Natural killer cell treated with Interleukin-12 subunit alpha and Interleukin-12 subunit beta and Interleukin-15 and Interleukin-18, amount 100 ng/mL, for 72 hours (primary cell): ENCODE measurements around the gene TOPBP1. TPM values are rescaled to one million over a fixed set of nuclear protein-coding genes. Genes with fewer than 3 reads are reported as not detected.
A peak's percentile ranks its signal among the peaks of the same experiment; 100 is the strongest.

Experiments
- ATAC-seq, 2 donors: fragments of 150-1000 bp; cut with Tn5 transposase in 1 of 2; sonication (Bioruptor Pico), chemical (Tn5 transposase) in 1 of 2; 2 replicates each; pipeline ENCODE4 v1.10.0; 2021
- DNase-seq: peaks from one replicate; pipeline ENCODE4 v3.0.0; 2022; ENCODE audit warnings: low spot score
- H3K27ac Mint-ChIP-seq, 2 donors: 1 replicate in 1 of 2; 2 replicates in 1 of 2; pipeline ENCODE4 v1.8.0; 2022; ENCODE audit warnings: mixed read lengths in 2 of 2, mild to moderate bottlenecking in 1 of 2, moderate library complexity in 1 of 2
- H3K27me3 Mint-ChIP-seq, 2 donors: 1 replicate in 1 of 2; 2 replicates in 1 of 2; pipeline ENCODE4 v1.8.0; 2022; ENCODE audit warnings: mixed read lengths in 2 of 2
- H3K36me3 Mint-ChIP-seq: one replicate; pipeline ENCODE4 v1.8.0; 2022; ENCODE audit warnings: mixed read lengths
- H3K4me1 Mint-ChIP-seq, 2 donors: 1 replicate in 1 of 2; 2 replicates in 1 of 2; pipeline ENCODE4 v1.8.0; 2022; ENCODE audit warnings: low read depth in 2 of 2, mixed read lengths in 2 of 2, mild to moderate bottlenecking in 1 of 2
- H3K4me3 Mint-ChIP-seq: one replicate; pipeline ENCODE4 v1.8.0; 2022; ENCODE audit warnings: mixed read lengths
- H3K9me3 Mint-ChIP-seq: 2 replicates; pipeline ENCODE4 v1.8.0; 2022; ENCODE audit warnings: mixed read lengths
- total RNA-seq, 2 donors: library from RNA; stranded (reverse); gene quantifications; one replicate each; pipeline ENCODE4 v1.2.3, GENCODE V29; 2022

The TOPBP1 gene
- total RNA-seq, 2 donors from 2014 or later = 69.3 to 106 TPM

- H3K36me3 Mint-ChIP-seq = peaks cover 16% of the 10 kb centered on the region
- ATAC-seq = no peak
Observed at GRCh38 chr3:133610031-133610430, 51.7 kb downstream of the TOPBP1 start.

DNA sequence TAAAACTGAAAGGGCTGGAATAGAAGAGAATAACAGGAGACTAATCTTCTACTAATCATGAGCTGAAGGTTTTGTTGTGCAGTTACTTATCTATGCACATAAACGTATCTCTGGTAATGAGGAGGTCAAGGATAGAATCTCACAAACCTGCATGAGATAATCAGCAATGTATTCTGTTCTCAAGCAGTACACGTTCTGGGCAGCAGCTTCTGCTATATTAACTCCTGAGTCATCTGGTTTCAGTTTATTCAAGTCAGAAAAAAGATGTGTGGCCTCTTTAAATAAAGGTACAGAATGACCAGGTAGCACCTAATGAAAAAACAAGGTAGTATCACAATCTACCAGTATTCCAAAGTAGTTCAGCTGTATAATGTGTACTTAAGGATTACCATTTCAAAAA lies 53.4 kb downstream of the TOPBP1 start:
- H3K4me3 Mint-ChIP-seq = no peak overlapping the region
- no peak for DNase-seq
- ATAC-seq = no peak
- H3K4me1 Mint-ChIP-seq = no peaks in the 10 kb centered on the region
- H3K9me3 Mint-ChIP-seq = no peaks in the 10 kb centered on the region
- H3K27ac Mint-ChIP-seq = no peak overlapping the region
- no peaks in the 10 kb centered on the region for H3K27me3 Mint-ChIP-seq
- peaks cover 14% of the 10 kb centered on the region for H3K36me3 Mint-ChIP-seq

More at GRCh38 chr3:133610031-133610430, 51.7 kb downstream of the TOPBP1 start:
- Mint-ChIP-seq H3K4me1 (no peaks in the 10 kb centered on the region), H3K4me3 (no peak overlapping the region), H3K27ac (no peak overlapping the region), H3K27me3 (no peaks in the 10 kb centered on the region), H3K9me3 (no peaks in the 10 kb centered on the region)
- no peak for DNase-seq

GRCh38 chr3:133607816-133608215 lies 53.9 kb downstream of the TOPBP1 start:
- H3K9me3 Mint-ChIP-seq = no peaks in the 10 kb centered on the region
- no peak overlapping the region for H3K27ac Mint-ChIP-seq
- no peak for DNase-seq
- no peaks in the 10 kb centered on the region for H3K27me3 Mint-ChIP-seq
- H3K36me3 Mint-ChIP-seq = peaks cover 9% of the 10 kb centered on the region
- no peaks in the 10 kb centered on the region for H3K4me1 Mint-ChIP-seq
- no peak for ATAC-seq
- no peak overlapping the region for H3K4me3 Mint-ChIP-seq

GRCh38 chr3:133606902-133607301 lies 54.8 kb downstream of the TOPBP1 start:
- Mint-ChIP-seq H3K4me3 (no peak overlapping the region), H3K36me3 (peaks cover 9% of the 10 kb centered on the region), H3K27ac (no peak overlapping the region), H3K27me3 (no peaks in the 10 kb centered on the region), H3K9me3 (no peaks in the 10 kb centered on the region), H3K4me1 (no peaks in the 10 kb centered on the region)
- ATAC-seq = no peak
- no peak for DNase-seq

- peaks cover 9% of the 10 kb centered on the region for H3K36me3 Mint-ChIP-seq
Observed at GRCh38 chr3:133606342-133606741, 55.4 kb downstream of the TOPBP1 start.

GRCh38 chr3:133600572-133601081 lies 61.1 kb downstream of the TOPBP1 start:
- Mint-ChIP-seq H3K27ac (no peak overlapping the region), H3K4me1 (no peaks in the 10 kb centered on the region), H3K9me3 (no peaks in the 10 kb centered on the region), H3K27me3 (no peaks in the 10 kb centered on the region), H3K36me3 (peaks cover 7% of the 10 kb centered on the region), H3K4me3 (no peak overlapping the region)
- no peak for DNase-seq
- no peak for ATAC-seq

More at GRCh38 chr3:133606342-133606741, 55.4 kb downstream of the TOPBP1 start:
- no peaks in the 10 kb centered on the region for H3K4me1 Mint-ChIP-seq
- ATAC-seq (no peak), DNase-seq (no peak)
- H3K4me3 Mint-ChIP-seq = no peak overlapping the region
- no peaks in the 10 kb centered on the region for H3K9me3 Mint-ChIP-seq
- no peak overlapping the region for H3K27ac Mint-ChIP-seq
- H3K27me3 Mint-ChIP-seq = no peaks in the 10 kb centered on the region

DNA sequence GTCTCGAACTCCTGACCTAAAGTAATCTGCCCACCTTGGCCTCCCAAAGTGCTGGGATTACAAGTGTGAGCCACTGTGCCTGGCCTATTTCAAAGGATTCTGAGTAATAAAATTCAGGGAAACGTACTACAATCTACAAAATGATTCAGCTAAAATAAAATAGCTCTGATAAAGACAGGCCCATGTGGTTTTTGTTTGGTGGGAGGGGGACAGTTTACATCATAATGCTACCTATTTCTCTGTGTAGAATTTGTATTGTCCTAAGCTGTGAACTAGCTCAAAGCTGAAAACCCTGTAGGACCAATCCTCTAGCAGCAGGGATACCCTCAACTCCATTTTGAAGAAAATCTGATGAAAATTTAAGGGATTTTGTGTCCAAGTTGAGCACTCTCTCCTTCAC lies 62.5 kb downstream of the TOPBP1 start:
- Mint-ChIP-seq H3K4me3 (no peak overlapping the region), H3K27me3 (no peaks in the 10 kb centered on the region), H3K27ac (no peak overlapping the region), H3K36me3 (peaks cover 7% of the 10 kb centered on the region), H3K4me1 (peaks cover 0 to 6% of the 10 kb centered on the region in 2 donors), H3K9me3 (no peaks in the 10 kb centered on the region)
- ATAC-seq (no peak), DNase-seq (no peak)

- Mint-ChIP-seq H3K4me3 (no peak overlapping the region), H3K27me3 (no peaks in the 10 kb centered on the region)
Observed at GRCh38 chr3:133598405-133598804, 63.3 kb downstream of the TOPBP1 start.

GRCh38 chr3:133595341-133595740 lies 66.4 kb downstream of the TOPBP1 start:
- H3K27ac Mint-ChIP-seq = no peak overlapping the region

More at GRCh38 chr3:133598405-133598804, 63.3 kb downstream of the TOPBP1 start:
- Mint-ChIP-seq H3K27ac (peak overlapping the region in 1 of 2 donors; percentile 17), H3K4me1 (peaks cover under 1 to 6% of the 10 kb centered on the region in 2 donors), H3K36me3 (peaks cover 7% of the 10 kb centered on the region), H3K9me3 (no peaks in the 10 kb centered on the region)
- DNase-seq = no peak
- no peak for ATAC-seq

DNA sequence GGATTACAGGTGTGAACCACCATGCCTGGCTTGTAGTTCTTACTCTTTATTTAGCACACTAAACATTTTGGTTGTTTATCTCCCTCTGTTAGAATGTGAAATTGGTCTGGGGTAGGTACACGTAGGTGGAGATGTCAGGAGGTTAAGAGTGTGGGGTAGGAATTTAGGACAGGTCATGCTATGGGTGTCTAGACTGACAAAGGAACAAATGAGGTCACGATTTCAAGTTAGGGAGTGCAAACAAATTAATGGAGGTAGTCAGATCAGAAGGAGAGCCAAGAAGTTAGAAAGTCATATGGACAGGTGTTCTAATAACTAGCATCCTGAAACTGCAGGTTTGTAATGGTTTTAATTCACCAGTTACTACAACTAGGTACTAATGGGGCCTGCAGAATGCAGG lies 68.5 kb downstream of the TOPBP1 start:
- Mint-ChIP-seq H3K27ac (peak overlapping the region in 1 of 2 donors; percentile 36), H3K4me1 (peaks cover 21 to 24% of the 10 kb centered on the region in 2 donors), H3K36me3 (peaks cover 15% of the 10 kb centered on the region), H3K27me3 (no peaks in the 10 kb centered on the region), H3K4me3 (peak overlapping the region; percentile 21), H3K9me3 (no peaks in the 10 kb centered on the region)
- no peak for ATAC-seq
- DNase-seq = no peak

More at GRCh38 chr3:133595341-133595740, 66.4 kb downstream of the TOPBP1 start:
- Mint-ChIP-seq H3K4me1 (peaks cover 6 to 10% of the 10 kb centered on the region in 2 donors), H3K27me3 (no peaks in the 10 kb centered on the region), H3K36me3 (peaks cover 7% of the 10 kb centered on the region), H3K4me3 (no peak overlapping the region), H3K9me3 (no peaks in the 10 kb centered on the region)
- DNase-seq = no peak
- peak; percentile 53 to 65 for ATAC-seq

- H3K36me3 Mint-ChIP-seq = peaks cover 18% of the 10 kb centered on the region
- H3K4me1 Mint-ChIP-seq = peaks cover 25 to 28% of the 10 kb centered on the region in 2 donors
- no peaks in the 10 kb centered on the region for H3K27me3 Mint-ChIP-seq
- peak overlapping the region in 1 of 2 donors; percentile 36 for H3K27ac Mint-ChIP-seq
- DNase-seq = no peak
- H3K4me3 Mint-ChIP-seq = peak overlapping the region; percentile 21
- ATAC-seq = peak in 1 of 2 donors; percentile 79
- H3K9me3 Mint-ChIP-seq = no peaks in the 10 kb centered on the region
Observed at GRCh38 chr3:133592843-133593242, 68.9 kb downstream of the TOPBP1 start.

GRCh38 chr3:133591271-133591742 lies 70.4 kb downstream of the TOPBP1 start:
- no peak for ATAC-seq
- Mint-ChIP-seq H3K27ac (peak overlapping the region; percentile 17 to 36), H3K27me3 (no peaks in the 10 kb centered on the region), H3K36me3 (peaks cover 27% of the 10 kb centered on the region), H3K4me3 (no peak overlapping the region), H3K4me1 (peaks cover 32 to 33% of the 10 kb centered on the region in 2 donors), H3K9me3 (no peaks in the 10 kb centered on the region)
- DNase-seq = no peak

- no peak overlapping the region for H3K4me3 Mint-ChIP-seq
- peaks cover 27% of the 10 kb centered on the region for H3K36me3 Mint-ChIP-seq
- H3K9me3 Mint-ChIP-seq = no peaks in the 10 kb centered on the region
- no peaks in the 10 kb centered on the region for H3K27me3 Mint-ChIP-seq
- peak overlapping the region; percentile 74 to 92 for H3K27ac Mint-ChIP-seq
- peaks cover 27 to 33% of the 10 kb centered on the region in 2 donors for H3K4me1 Mint-ChIP-seq
- DNase-seq (no peak), ATAC-seq (no peak)
Observed at GRCh38 chr3:133589503-133589902, 72.2 kb downstream of the TOPBP1 start.

GRCh38 chr3:133588784-133589465 lies 72.8 kb downstream of the TOPBP1 start:
- DNase-seq (no peak), ATAC-seq (no peak)
- H3K27me3 Mint-ChIP-seq = no peaks in the 10 kb centered on the region
- H3K9me3 Mint-ChIP-seq = no peaks in the 10 kb centered on the region
- peak overlapping the region; percentile 74 to 92 for H3K27ac Mint-ChIP-seq
- peaks cover 27 to 33% of the 10 kb centered on the region in 2 donors for H3K4me1 Mint-ChIP-seq
- peaks cover 27% of the 10 kb centered on the region for H3K36me3 Mint-ChIP-seq
- H3K4me3 Mint-ChIP-seq = peak overlapping the region; percentile 45
